B cell (primary cell): ENCODE data around the gene FUBP3. TPM values are rescaled to one million over a fixed set of nuclear protein-coding genes. Genes with fewer than 3 reads are reported as not detected.

Experiments
- ATAC-seq: fragments of 200-7000 bp; cut with Tn5 transposase; one replicate; pipeline ENCODE4 v1.10.0; 2021; ENCODE audit warnings: low read depth, mild to moderate bottlenecking, moderate number of reproducible peaks, moderate library complexity
- CTCF ChIA-PET: fragments of 350-600 bp; sonication (Branson Sonifier 250); formaldehyde crosslinking; loops from one replicate; lab custom pipeline; 2021; ENCODE audit warnings: antibody characterized with exemption, inconsistent platforms; lab: Charles Lee
- POLR2A ChIA-PET: fragments of 350-600 bp; sonication (Branson Sonifier 250); formaldehyde crosslinking; loops from one replicate; lab custom pipeline; 2021; ENCODE audit warnings: antibody characterized with exemption; lab: Charles Lee
- DNase-seq: peaks from one replicate; pipeline ENCODE4 v3.0.0; 2013
- H2AFZ ChIP-seq: 2 replicates; pipeline ENCODE4 v1.6.1; 2012; ENCODE audit warnings: mild to moderate bottlenecking, low read depth, low read length; ENCODE audit not compliant: insufficient read depth, poor library complexity, severe bottlenecking
- H3K27ac ChIP-seq, 2 donors: 1 replicate in 1 of 2; 2 replicates in 1 of 2; pipeline ENCODE4 v1.5.1; 2012 to 2013; ENCODE audit warnings: low read length in 2 of 2, mild to moderate bottlenecking in 2 of 2, moderate library complexity in 1 of 2
- H3K27me3 ChIP-seq, 4 experiments: fragments of 200-600 bp in 1 of 4; sonication (generic) in 1 of 4; replicated peaks in 1 of 4; 1 replicate in 2 of 4; 2 replicates in 2 of 4; pipeline versions ENCODE4 v1.6.1 to v1.7.0; 2013 to 2016; ENCODE audit warnings: low read length in 3 of 4, mild to moderate bottlenecking in 2 of 4, mixed read lengths in 1 of 4, moderate library complexity in 1 of 4; ENCODE audit not compliant: insufficient read depth in 4 of 4, control insufficient read depth in 3 of 4; ENCODE audit errors: control extremely low read depth in 1 of 4
- H3K36me3 ChIP-seq, 2 experiments: replicated peaks in 1 of 2; 1 replicate in 1 of 2; 2 replicates in 1 of 2; pipeline versions ENCODE4 v1.6.1 to v1.7.1; 2013; ENCODE audit warnings: low read length in 1 of 2; ENCODE audit not compliant: insufficient read depth in 2 of 2, control insufficient read depth in 1 of 2; ENCODE audit errors: control extremely low read depth in 1 of 2, extremely low read depth in 1 of 2
- H3K4me1 ChIP-seq, 2 donors: fragments of 200-600 bp in 1 of 2; sonication (generic) in 1 of 2; 1 replicate in 1 of 2; 2 replicates in 1 of 2; pipeline versions ENCODE4 v1.5.1 to v1.6.1; 2013 to 2017; ENCODE audit warnings: low read length in 2 of 2; ENCODE audit not compliant: control insufficient read depth in 2 of 2, insufficient read depth in 2 of 2
- H3K4me2 ChIP-seq: replicated peaks from 2 replicates; pipeline ENCODE3; 2012; ENCODE audit warnings: mild to moderate bottlenecking, low read depth, low read length; ENCODE audit not compliant: poor library complexity, severe bottlenecking
- H3K4me3 ChIP-seq, 5 experiments: fragments of 200-600 bp in 1 of 5; sonication (generic) in 1 of 5; 1 replicate in 3 of 5; 2 replicates in 2 of 5; pipeline versions ENCODE4 v1.5.1 to v1.7.0; 2011 to 2016; ENCODE audit warnings: low read length in 4 of 5, mild to moderate bottlenecking in 4 of 5, low read depth in 2 of 5, control low read depth in 1 of 5, moderate library complexity in 1 of 5; ENCODE audit not compliant: insufficient read depth in 1 of 5; ENCODE audit errors: control extremely low read depth in 1 of 5, extremely low read depth in 1 of 5
- H3K79me2 ChIP-seq: fragments of 200-600 bp; sonication (generic); one replicate; pipeline ENCODE4 v1.6.0; 2016; ENCODE audit warnings: low read length; ENCODE audit not compliant: control insufficient read depth, insufficient read depth
- H3K9ac ChIP-seq: fragments of 200-600 bp; sonication (generic); 2 replicates; pipeline ENCODE4 v1.6.1; 2017; ENCODE audit warnings: mild to moderate bottlenecking, low read length, moderate library complexity
- H3K9me3 ChIP-seq, 3 donors: one replicate each; pipeline versions ENCODE4 v1.6.1 to v1.7.1; 2013; ENCODE audit warnings: low read length in 2 of 3; ENCODE audit not compliant: control insufficient read depth in 2 of 3, insufficient read depth in 1 of 3; ENCODE audit errors: control extremely low read depth in 1 of 3
- H4K20me1 ChIP-seq: 2 replicates; pipeline ENCODE4 v1.6.0; 2012; ENCODE audit warnings: mild to moderate bottlenecking, low read length; ENCODE audit not compliant: insufficient read depth, control insufficient read depth, poor library complexity, severe bottlenecking
- H3K27ac Mint-ChIP-seq: one replicate; pipeline ENCODE4 v1.8.0; 2021; ENCODE audit warnings: mixed read lengths
- H3K27me3 Mint-ChIP-seq: one replicate; pipeline ENCODE4 v1.8.0; 2021; ENCODE audit warnings: mixed read lengths
- H3K4me1 Mint-ChIP-seq: one replicate; pipeline ENCODE4 v1.8.0; 2021; ENCODE audit warnings: mixed read lengths
- H3K4me3 Mint-ChIP-seq: one replicate; pipeline ENCODE4 v1.8.0; 2021; ENCODE audit warnings: mixed read lengths
- H3K9me3 Mint-ChIP-seq: one replicate; pipeline ENCODE4 v1.8.0; 2022; ENCODE audit warnings: mixed read lengths; ENCODE audit not compliant: insufficient read depth
- CTCF ChIP-seq: fragments of 200-600 bp; IDR thresholded peaks from one replicate; pipeline ENCODE4 v1.8.0; 2022; ENCODE audit warnings: antibody characterized with exemption, mild to moderate bottlenecking
- EZH2 ChIP-seq: IDR thresholded peaks from 2 replicates; pipeline ENCODE4 v1.6.1; 2012; ENCODE audit warnings: borderline replicate concordance, low read depth, mild to moderate bottlenecking, moderate library complexity, low read length; ENCODE audit not compliant: insufficient read depth, poor library complexity, severe bottlenecking
- WGBS: methylation state at CpG from one replicate; pipeline ENCODE4 v1.1.5; 2013; ENCODE audit warnings: missing lambda C conversion rate; ENCODE audit not compliant: insufficient coverage; 5-methylcytosine and 5-hydroxymethylcytosine counted together
- intact Hi-C: fragments of 100-400 bp; cut with micrococcal nuclease; formaldehyde crosslinking; loops from one replicate; pipeline ENCODE4 v1.10.0; 2022
- polyA plus RNA-seq: library from polyadenylated mRNA; depleted of rRNA; stranded (reverse); fragments of >200 nt; gene quantifications from 2 replicates; pipeline ENCODE4 v1.2.3, GENCODE V29; 2012
- total RNA-seq, 2 donors: library from RNA; stranded (reverse); fragments of 120-200 nt in 1 of 2; gene quantifications; 1 replicate in 1 of 2; 2 replicates in 1 of 2; pipeline versions ENCODE4 v1.2.3 to v1.2.4, GENCODE V29; 2013 to 2022

Gene FUBP3
- total and polyA plus RNA-seq, 2 donors (not counting 1 experiment from before 2014, with no cell fraction given): 45.7 to 79.4 TPM

GRCh38 chr9:130634191-130634768 lies 54.9 kb downstream of the FUBP3 start:
- Histone ChIP-seq H3K9me3 (no peaks in the 10 kb centered on the region), H3K9ac (no peak overlapping the region), H4K20me1 (no peaks in the 10 kb centered on the region), H3K79me2 (no peaks in the 10 kb centered on the region), H3K4me3 (no peak overlapping the region), H3K4me2 (no peak overlapping the region), H3K27ac (no peak overlapping the region), H3K36me3 (peaks cover 0 to 59% of the 10 kb centered on the region in 2 experiments), H3K4me1 (no peaks in the 10 kb centered on the region), H3K27me3 (no peaks in the 10 kb centered on the region), H2AFZ (no peak overlapping the region)
- WGBS: over 99% methylated on average over 14 of the region's 14 CpGs
- ATAC-seq: no peak
- no peak for DNase-seq
- Mint-ChIP-seq H3K4me1 (no peaks in the 10 kb centered on the region), H3K27me3 (no peaks in the 10 kb centered on the region), H3K9me3 (no peaks in the 10 kb centered on the region), H3K27ac (no peak overlapping the region), H3K4me3 (no peak overlapping the region)
- intact Hi-C loops: no loop called here
- CTCF ChIA-PET: no interaction called here
- TF ChIP-seq EZH2 (no peak), CTCF (no peak)
- POLR2A ChIA-PET: interaction anchor here (0.5 to 0.6 kb wide), 2 partner anchors 124 to 1250 kb away, joined by 3 to 4 read pairs; no protein-coding TSS in a partner anchor

DNA sequence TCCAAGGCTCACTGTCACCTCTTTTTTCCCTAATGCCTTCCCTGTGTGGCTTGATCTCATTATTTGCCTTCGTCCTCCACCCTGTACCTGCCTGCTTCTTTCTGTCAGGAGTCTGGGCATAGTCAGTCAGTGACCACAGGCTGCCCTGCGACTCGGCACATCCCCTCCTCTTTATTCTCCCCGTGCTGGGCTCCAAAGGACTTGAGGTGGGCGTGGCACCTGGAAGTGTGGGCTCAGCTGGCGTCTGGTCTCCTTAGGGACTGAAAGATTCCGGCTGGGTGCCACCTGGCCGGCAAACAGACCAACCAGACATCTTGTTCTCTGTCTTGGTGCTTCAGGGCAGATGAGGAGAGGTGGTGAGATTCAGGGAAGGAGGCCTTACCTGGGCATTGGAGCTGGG lies 55.4 kb downstream of the FUBP3 start:
- H3K4me1 ChIP-seq: no peaks in the 10 kb centered on the region
- H2AFZ ChIP-seq: no peak overlapping the region
- no peaks in the 10 kb centered on the region for H3K9me3 Mint-ChIP-seq
- H3K27me3 ChIP-seq: no peaks in the 10 kb centered on the region
- H3K4me3 ChIP-seq: no peak overlapping the region
- no peaks in the 10 kb centered on the region for H3K27me3 Mint-ChIP-seq
- H3K79me2 ChIP-seq: no peaks in the 10 kb centered on the region
- DNase-seq (no peak), ATAC-seq (no peak)
- no peaks in the 10 kb centered on the region for H3K4me1 Mint-ChIP-seq
- peaks cover 0 to 55% of the 10 kb centered on the region in 2 experiments for H3K36me3 ChIP-seq
- CTCF ChIA-PET: no interaction called here
- no peak overlapping the region for H3K4me3 Mint-ChIP-seq
- no peak overlapping the region for H3K9ac ChIP-seq
- intact Hi-C loops: no loop called here
- no peak overlapping the region for H3K27ac Mint-ChIP-seq
- no peak overlapping the region for H3K4me2 ChIP-seq
- no peak overlapping the region for H3K27ac ChIP-seq
- no peaks in the 10 kb centered on the region for H4K20me1 ChIP-seq
- H3K9me3 ChIP-seq: no peaks in the 10 kb centered on the region
- 96% methylated on average over 8 of the region's 8 CpGs for WGBS
- no peak for TF ChIP-seq CTCF
- no peak for TF ChIP-seq EZH2
- POLR2A ChIA-PET: interaction anchor here (0.6 kb wide), 1 partner anchor 125 kb away, joined by 3 read pairs; no protein-coding TSS in a partner anchor
